Coronary artery (tissue), 2 donors: ENCODE measurements around the gene NCOR2.
A peak's percentile ranks its signal among the peaks of the same experiment; 100 is the strongest.

Source experiments
- DNase-seq: peaks from one replicate; pipeline ENCODE4 v3.0.0-alpha.2; 2017; ENCODE audit warnings: low spot score
- H3K27ac ChIP-seq, 2 donors: fragments of 200-600 bp; sonication (generic); one replicate each; pipeline ENCODE4 v1.5.1; 2016 to 2019
- H3K4me3 ChIP-seq: fragments of 200-600 bp; sonication (generic); 2 replicates; pipeline ENCODE4 v1.5.1; 2016; ENCODE audit warnings: mild to moderate bottlenecking, moderate library complexity
- TF ChIP-seq, protein P1 (sequence below): fragments of 200-600 bp; sonication (generic); IDR thresholded peaks from one replicate; pipeline ENCODE4 v1.5.1; 2019; ENCODE audit warnings: antibody characterized with exemption

The NCOR2 gene

DNA sequence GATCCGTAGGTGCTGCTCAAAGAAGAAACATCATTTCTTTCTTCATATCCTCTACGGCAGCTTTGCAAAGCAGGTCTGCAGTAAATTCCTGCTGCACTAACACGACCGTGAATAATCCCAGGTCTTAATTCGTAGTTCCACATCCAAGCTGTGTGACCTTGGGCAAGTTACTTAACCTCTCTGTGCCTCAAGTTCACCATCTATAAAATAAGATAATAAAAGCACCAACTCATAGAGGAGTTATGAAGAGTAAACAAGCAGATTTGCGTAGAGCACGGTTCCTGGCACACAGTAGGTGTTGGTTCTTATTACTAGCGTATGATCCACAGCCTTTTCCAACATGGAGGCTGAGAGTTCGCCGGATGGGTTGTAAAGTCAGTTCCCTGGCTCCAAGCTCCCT is 3.6 kb downstream of the NCOR2 start:
- Histone ChIP-seq H3K4me3 (no peak overlapping the region), H3K27ac (peak overlapping the region; percentile 28 to 99)
- TF ChIP-seq, protein P1, sequence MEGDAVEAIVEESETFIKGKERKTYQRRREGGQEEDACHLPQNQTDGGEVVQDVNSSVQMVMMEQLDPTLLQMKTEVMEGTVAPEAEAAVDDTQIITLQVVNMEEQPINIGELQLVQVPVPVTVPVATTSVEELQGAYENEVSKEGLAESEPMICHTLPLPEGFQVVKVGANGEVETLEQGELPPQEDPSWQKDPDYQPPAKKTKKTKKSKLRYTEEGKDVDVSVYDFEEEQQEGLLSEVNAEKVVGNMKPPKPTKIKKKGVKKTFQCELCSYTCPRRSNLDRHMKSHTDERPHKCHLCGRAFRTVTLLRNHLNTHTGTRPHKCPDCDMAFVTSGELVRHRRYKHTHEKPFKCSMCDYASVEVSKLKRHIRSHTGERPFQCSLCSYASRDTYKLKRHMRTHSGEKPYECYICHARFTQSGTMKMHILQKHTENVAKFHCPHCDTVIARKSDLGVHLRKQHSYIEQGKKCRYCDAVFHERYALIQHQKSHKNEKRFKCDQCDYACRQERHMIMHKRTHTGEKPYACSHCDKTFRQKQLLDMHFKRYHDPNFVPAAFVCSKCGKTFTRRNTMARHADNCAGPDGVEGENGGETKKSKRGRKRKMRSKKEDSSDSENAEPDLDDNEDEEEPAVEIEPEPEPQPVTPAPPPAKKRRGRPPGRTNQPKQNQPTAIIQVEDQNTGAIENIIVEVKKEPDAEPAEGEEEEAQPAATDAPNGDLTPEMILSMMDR, result no peak
- no peak for DNase-seq

DNA sequence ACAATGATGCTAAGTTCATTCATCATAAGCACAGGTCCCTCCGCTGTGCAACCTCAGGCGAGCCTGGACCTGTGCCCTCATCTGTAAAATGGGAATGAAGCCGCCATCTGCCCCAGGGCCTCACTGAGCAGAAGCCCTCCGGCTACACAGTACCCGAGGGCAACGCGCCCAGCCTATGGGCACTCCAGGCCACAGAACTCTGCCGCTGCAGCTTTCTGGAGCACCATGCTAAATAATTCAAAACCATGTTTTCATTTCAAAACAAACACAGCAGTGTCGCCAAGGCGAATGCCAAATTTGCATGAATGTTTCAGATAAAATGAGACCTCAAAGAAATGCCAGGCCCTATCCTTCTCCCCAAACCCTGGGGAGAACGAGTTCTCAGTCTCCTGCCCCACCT is 4.0 kb downstream of the NCOR2 start:
- TF ChIP-seq, protein P1, result no peak
- H3K27ac ChIP-seq, result peak overlapping the region; percentile 28 to 99
- DNase-seq, result no peak
- H3K4me3 ChIP-seq, result no peak overlapping the region

DNA sequence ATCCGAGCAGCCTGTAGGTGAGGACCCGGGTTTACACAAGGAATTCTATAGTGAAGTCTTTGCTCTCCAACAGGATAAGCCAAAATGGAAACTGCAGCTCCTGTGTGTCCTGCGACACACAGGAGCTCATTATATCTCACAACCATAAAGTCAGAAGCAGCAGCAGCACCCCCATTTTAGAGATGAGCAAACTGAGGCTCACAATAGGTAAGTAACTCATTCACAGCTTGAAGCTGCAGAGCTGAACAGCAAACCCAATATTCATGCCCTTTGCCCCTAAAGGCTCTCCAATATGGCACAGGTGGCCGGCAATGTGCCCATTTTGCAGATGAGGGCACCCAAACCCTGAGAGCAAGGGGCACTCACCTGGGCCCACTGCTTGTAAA is 4.6 kb downstream of the NCOR2 start:
- H3K27ac ChIP-seq, result no peak overlapping the region

GRCh38 chr12:124562018-124562795 is 5.2 kb downstream of the NCOR2 start:
- TF ChIP-seq, protein P1, result no peak
- DNase-seq, result no peak
- H3K4me3 ChIP-seq, result no peak overlapping the region
- no peak overlapping the region for H3K27ac ChIP-seq

More for the DNA sequence above, 4.6 kb downstream of the NCOR2 start:
- TF ChIP-seq, protein P1, result no peak
- DNase-seq, result no peak
- no peak overlapping the region for H3K4me3 ChIP-seq

DNA sequence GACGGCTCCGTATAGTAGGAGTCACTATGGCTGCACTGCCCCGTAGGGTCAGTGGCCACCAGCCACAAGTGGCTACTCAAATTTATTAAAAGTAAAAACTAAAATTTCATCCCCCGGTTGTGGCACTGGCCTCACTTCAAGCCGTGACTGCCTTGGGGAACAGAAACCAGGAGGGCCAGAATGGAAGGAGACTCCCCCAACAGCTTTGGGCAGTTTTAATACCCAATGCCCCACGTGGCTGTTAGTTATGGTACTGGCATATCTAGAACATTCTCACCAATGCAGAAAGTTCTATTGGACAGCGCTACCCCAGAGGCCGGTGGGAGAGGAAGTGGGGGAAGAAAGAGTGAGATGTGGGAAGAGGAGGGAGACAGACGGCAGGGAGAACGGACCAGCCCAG is 6.2 kb downstream of the NCOR2 start:
- H3K4me3 ChIP-seq, result no peak overlapping the region
- H3K27ac ChIP-seq, result no peak overlapping the region
- TF ChIP-seq, protein P1, result no peak
- no peak for DNase-seq

GRCh38 chr12:124560146-124560890 is 7.1 kb downstream of the NCOR2 start:
- no peak for DNase-seq
- Histone ChIP-seq H3K27ac (no peak overlapping the region), H3K4me3 (no peak overlapping the region)
- TF ChIP-seq, protein P1, result no peak
